A549 (cell line): ENCODE data around the gene EDEM1. TPM values are rescaled to one million over a fixed set of nuclear protein-coding genes. Genes with fewer than 3 reads are reported as not detected.
A peak's percentile ranks its signal among the peaks of the same experiment; 100 is the strongest.
"Not testable (repeated sequence)": the region's sequence is repeated elsewhere in the genome, so short reads cannot be mapped to it uniquely, and the experiment has no call there.

Experiments used
- ATAC-seq, 2 experiments: fragments of 200-7000 bp in 1 of 2; fragments of >200 bp in 1 of 2; cut with Nextera tagmentation in 1 of 2; cut with Tn5 transposase in 1 of 2; 3 replicates each; pipeline versions ENCODE4 v1.8.0 to v1.9.1; 2018 to 2020; ENCODE audit warnings: mild to moderate bottlenecking in 1 of 2, moderate library complexity in 1 of 2
- CTCF ChIA-PET: fragments of 300-600 bp; sonication (Branson Sonifier 250); formaldehyde crosslinking; extraction: SDS; loops from one replicate; lab custom pipeline; 2021; ENCODE audit warnings: antibody characterized with exemption, inconsistent platforms; lab: Yijun Ruan, JAX
- POLR2A ChIA-PET: fragments of 350-600 bp; formaldehyde crosslinking; extraction: SDS; loops from one replicate; lab custom pipeline; 2021; ENCODE audit warnings: antibody characterized with exemption, inconsistent platforms; lab: Yijun Ruan, JAX
- DNase-seq, 2 experiments: peaks; one replicate each; pipeline versions ENCODE4 v3.0.0 to v3.0.0-alpha.2; 2011 to 2016; ENCODE audit warnings: low read depth in 1 of 2, low spot score in 1 of 2
- FAIRE-seq: peaks from 2 replicates; lab custom pipeline; 2011; peaks lifted over from hg19 to GRCh38; lab: Jason Lieb, UNC
- H3K27ac ChIP-seq, 2 experiments: fragments of >200 bp; sonication (Bioruptor Twin); formaldehyde crosslinking; 3 replicates each; pipeline ENCODE4 v1.5.1; 2016 to 2017
- H3K4me1 ChIP-seq: fragments of >200 bp; sonication (Bioruptor Twin); formaldehyde crosslinking; 3 replicates; pipeline ENCODE4 v1.6.1; 2016
- H3K4me2 ChIP-seq: fragments of >200 bp; sonication (Bioruptor Twin); formaldehyde crosslinking; 3 replicates; pipeline ENCODE4 v1.6.1; 2016
- H3K4me3 ChIP-seq: fragments of >200 bp; sonication (Bioruptor Twin); formaldehyde crosslinking; 3 replicates; pipeline ENCODE4 v1.5.1; 2016
- H3K9me3 ChIP-seq: fragments of >200 bp; sonication (Bioruptor Twin); formaldehyde crosslinking; 3 replicates; pipeline ENCODE4 v1.6.1; 2016
- CBX2 ChIP-seq: fragments of 200-600 bp; sonication (generic); IDR thresholded peaks from 2 replicates; pipeline ENCODE4 v1.6.1; 2016; ENCODE audit warnings: low read depth, mild to moderate bottlenecking, borderline replicate concordance
- CHD4 ChIP-seq: fragments of 200-600 bp; sonication (generic); IDR thresholded peaks from 2 replicates; pipeline ENCODE4 v1.6.1; 2016; ENCODE audit warnings: antibody characterized with exemption, mild to moderate bottlenecking, borderline replicate concordance
- EHF ChIP-seq: fragments of 250-450 bp; sonication (Bioruptor Pico); IDR thresholded peaks from 2 replicates; pipeline ENCODE4 v1.5.0; 2020; ENCODE audit warnings: mild to moderate bottlenecking
- EHMT2 ChIP-seq: fragments of 200-600 bp; sonication (generic); IDR thresholded peaks from 2 replicates; pipeline ENCODE4 v1.6.1; 2016; ENCODE audit warnings: antibody characterized with exemption, low read depth, mild to moderate bottlenecking, moderate library complexity
- EP300 ChIP-seq, 2 experiments: fragments of >200 bp; sonication (Bioruptor Twin); formaldehyde crosslinking; IDR thresholded peaks; 2 replicates in 1 of 2; 3 replicates in 1 of 2; pipeline ENCODE4 v1.6.1; 2016 to 2017
- FOSL2 ChIP-seq, 2 experiments: fragments of 450-650 bp in 1 of 2; fragments of >200 bp in 1 of 2; sonication (Bioruptor Twin) in 1 of 2; formaldehyde crosslinking; IDR thresholded peaks; 2 replicates each; pipeline versions ENCODE4 v1.5.0 to v1.6.1; 2016 to 2020; ENCODE audit warnings: mild to moderate bottlenecking in 1 of 2, moderate library complexity in 1 of 2
- GATA3 ChIP-seq: IDR thresholded peaks from 2 replicates; pipeline ENCODE4 v1.6.1; 2012; ENCODE audit warnings: borderline replicate concordance
- HEYL ChIP-seq: fragments of 250-450 bp; sonication (Bioruptor Pico); IDR thresholded peaks from 2 replicates; pipeline ENCODE4 v1.8.0; 2021; ENCODE audit warnings: mild to moderate bottlenecking, moderate library complexity
- JUNB ChIP-seq: fragments of >200 bp; sonication (Bioruptor Twin); formaldehyde crosslinking; IDR thresholded peaks from 2 replicates; pipeline ENCODE4 v1.6.1; 2016
- MAFK ChIP-seq: fragments of 450-650 bp; IDR thresholded peaks from 2 replicates; pipeline ENCODE4 v1.6.1; 2014; ENCODE audit not compliant: partially characterized antibody
- MAZ ChIP-seq: fragments of 150-350 bp; IDR thresholded peaks from 2 replicates; pipeline ENCODE4 v1.6.1; 2014; ENCODE audit warnings: antibody characterized with exemption, low read depth, low read length, borderline replicate concordance
- RARB ChIP-seq: fragments of 250-450 bp; sonication (Bioruptor Pico); IDR thresholded peaks from 2 replicates; pipeline ENCODE4 v1.8.0; 2021; ENCODE audit warnings: mild to moderate bottlenecking, moderate library complexity
- RNF2 ChIP-seq: fragments of 200-600 bp; sonication (generic); IDR thresholded peaks from 2 replicates; pipeline ENCODE4 v1.6.1; 2016; ENCODE audit warnings: low read depth, mild to moderate bottlenecking, antibody characterized with exemption, moderate library complexity, borderline replicate concordance
- TFCP2L1 ChIP-seq: fragments of 250-450 bp; sonication (Bioruptor Pico); IDR thresholded peaks from 2 replicates; pipeline ENCODE4 v1.5.0; 2021; ENCODE audit warnings: mild to moderate bottlenecking
- ZFP36 ChIP-seq: fragments of 450-650 bp; IDR thresholded peaks from 2 replicates; pipeline ENCODE4 v1.6.1; 2014; ENCODE audit warnings: borderline replicate concordance; ENCODE audit not compliant: partially characterized antibody
- ZSCAN20 ChIP-seq: fragments of 250-450 bp; sonication (Bioruptor Pico); IDR thresholded peaks from 2 replicates; pipeline ENCODE4 v1.8.0; 2022; ENCODE audit warnings: mild to moderate bottlenecking, moderate library complexity
- WGBS: methylation state at CpG from one replicate; pipeline ENCODE4 v1.1.6; 2017; ENCODE audit errors: missing lambda C conversion rate; 5-methylcytosine and 5-hydroxymethylcytosine counted together
- polyA plus RNA-seq, 4 experiments: library from polyadenylated mRNA; depleted of rRNA in 3 of 4; stranded (reverse); fragments of >200 nt; fragmentation: RNase III in 1 of 4; extraction: RNeasy Plus Mini Kit Qiagen cat#74134 plus additional on column Dnase treatment in 1 of 4; gene quantifications; 2 replicates in 3 of 4; 3 replicates in 1 of 4; pipeline ENCODE4 v1.2.3, GENCODE V29; 2011 to 2017
- TF ChIP-seq, protein P1 (sequence below): IDR thresholded peaks from 2 replicates; pipeline ENCODE4 v1.6.1; 2012
- TF ChIP-seq, protein P2 (sequence below): IDR thresholded peaks from 2 replicates; pipeline ENCODE4 v1.6.1; 2012; ENCODE audit warnings: low read depth, borderline replicate concordance
- TF ChIP-seq, protein P3 (sequence below): fragments of 250-450 bp; sonication (Bioruptor Pico); IDR thresholded peaks from 2 replicates; pipeline ENCODE4 v1.5.0; 2020; ENCODE audit warnings: low read depth, mild to moderate bottlenecking, moderate library complexity
- TF ChIP-seq, protein P4 (sequence below): fragments of >200 bp; sonication (Bioruptor Twin); formaldehyde crosslinking; IDR thresholded peaks from 2 replicates; pipeline ENCODE4 v1.6.1; 2016

The EDEM1 gene
- polyA plus RNA-seq, 2 of the 4 experiments (the other 2 are of a cell fraction), result 16.3 to 40.9 TPM

DNA sequence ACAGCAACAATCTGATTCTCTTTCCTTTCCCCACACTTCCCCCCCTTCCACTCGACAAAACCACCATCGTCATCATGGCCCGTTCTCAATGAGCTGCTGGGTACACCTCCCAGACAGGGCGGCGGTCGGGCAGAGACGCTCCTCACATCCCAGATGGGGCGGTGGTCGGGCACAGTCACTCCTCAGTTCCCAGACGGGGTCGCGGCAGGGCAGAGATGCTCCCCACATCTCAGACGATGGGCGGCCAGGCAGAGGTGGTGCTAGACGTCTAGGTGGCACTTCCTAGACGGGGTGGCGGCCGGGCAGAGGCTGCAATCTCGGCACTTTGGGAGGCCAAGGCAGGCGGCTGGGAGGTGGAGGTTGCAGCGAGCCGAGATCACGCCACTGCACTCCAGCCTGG, 55.3 kb downstream of the EDEM1 start:
- H3K4me2 ChIP-seq, POLR2A ChIA-PET, FAIRE-seq, H3K4me1 ChIP-seq, H3K4me3 ChIP-seq, ATAC-seq, H3K27ac ChIP-seq, DNase-seq, CTCF ChIA-PET, H3K9me3 ChIP-seq: not testable (repeated sequence)
- WGBS, result 58% methylated on average over 18 of the region's 23 CpGs

DNA sequence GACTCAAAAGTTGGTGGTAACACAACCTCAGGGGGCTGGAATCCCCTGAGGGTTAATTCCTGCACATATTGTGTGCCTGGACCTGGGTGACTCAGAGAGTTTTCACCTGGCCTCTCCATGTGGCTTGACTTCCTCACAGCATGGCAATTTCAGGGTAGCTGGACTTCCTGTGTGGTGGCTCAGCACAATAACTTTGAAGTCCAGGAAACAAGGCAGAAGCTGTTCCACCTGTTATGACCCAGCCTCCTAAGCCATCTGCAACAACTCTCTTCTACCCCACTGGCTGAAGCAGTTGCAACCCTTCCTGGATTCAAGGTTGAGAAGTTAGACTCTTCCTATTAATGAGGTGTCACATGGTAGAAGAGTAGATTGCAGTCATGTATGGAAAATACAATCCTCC, 58.4 kb downstream of the EDEM1 start:
- no peak for TF ChIP-seq FOSL2 (IDR thresholded peaks at IDR 0.05)
- no peak for TF ChIP-seq FOSL2 (CRISPR knock-in tag; IDR thresholded peaks at IDR 0.05)
- ChIA-PET CTCF (interaction anchor here (1.9 kb wide), 1 partner anchor 14 kb away, joined by 8 read pairs; no protein-coding TSS in a partner anchor), POLR2A (no interaction called here)
- H3K4me3 ChIP-seq, result no peak overlapping the region
- H3K4me1 ChIP-seq, result no peaks in the 10 kb centered on the region
- ATAC-seq, result no peak
- DNase-seq, result no peak
- no peak overlapping the region for H3K27ac ChIP-seq
- FAIRE-seq, result no peak
- H3K9me3 ChIP-seq, result peaks cover 4% of the 10 kb centered on the region; the same call in 1 of the 3 replicates
- no peak overlapping the region for H3K4me2 ChIP-seq

DNA sequence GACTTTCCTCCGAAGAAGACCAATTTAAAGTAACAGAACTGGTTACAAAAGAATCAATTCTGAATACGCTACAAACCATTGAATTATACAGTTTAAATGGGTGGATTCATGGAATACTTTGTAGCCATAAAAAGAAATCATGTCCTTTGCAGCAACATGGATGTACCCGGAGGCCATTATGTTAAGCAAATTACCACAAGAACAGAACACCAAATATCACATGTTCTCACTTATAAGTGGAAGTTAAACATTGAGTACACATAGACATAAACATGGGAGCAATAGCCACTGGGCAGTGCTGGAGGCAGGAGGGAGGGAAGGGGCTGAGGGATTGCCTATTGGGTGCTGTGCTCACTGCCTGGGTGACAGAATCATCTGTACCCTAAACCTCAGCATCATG, 61.3 kb downstream of the EDEM1 start:
- ATAC-seq, result no peak
- Histone ChIP-seq H3K4me3 (no peak overlapping the region), H3K4me2 (no peak overlapping the region), H3K27ac (no peak overlapping the region), H3K9me3 (peaks cover 2% of the 10 kb centered on the region; the same call in 1 of the 3 replicates), H3K4me1 (peaks cover 4% of the 10 kb centered on the region; the same call in 1 of the 3 replicates)
- DNase-seq, result no peak
- FAIRE-seq, result no peak
- TF ChIP-seq CHD4 (no peak), ZSCAN20 (CRISPR knock-in tag) (no peak), RARB (CRISPR knock-in tag) (no peak), EP300 (IDR thresholded peaks at IDR 0.05) (no peak), GATA3 (no peak)
- 84% methylated on average over 3 of the region's 3 CpGs for WGBS
- POLR2A ChIA-PET, result no interaction called here
- CTCF ChIA-PET, result no interaction called here

DNA sequence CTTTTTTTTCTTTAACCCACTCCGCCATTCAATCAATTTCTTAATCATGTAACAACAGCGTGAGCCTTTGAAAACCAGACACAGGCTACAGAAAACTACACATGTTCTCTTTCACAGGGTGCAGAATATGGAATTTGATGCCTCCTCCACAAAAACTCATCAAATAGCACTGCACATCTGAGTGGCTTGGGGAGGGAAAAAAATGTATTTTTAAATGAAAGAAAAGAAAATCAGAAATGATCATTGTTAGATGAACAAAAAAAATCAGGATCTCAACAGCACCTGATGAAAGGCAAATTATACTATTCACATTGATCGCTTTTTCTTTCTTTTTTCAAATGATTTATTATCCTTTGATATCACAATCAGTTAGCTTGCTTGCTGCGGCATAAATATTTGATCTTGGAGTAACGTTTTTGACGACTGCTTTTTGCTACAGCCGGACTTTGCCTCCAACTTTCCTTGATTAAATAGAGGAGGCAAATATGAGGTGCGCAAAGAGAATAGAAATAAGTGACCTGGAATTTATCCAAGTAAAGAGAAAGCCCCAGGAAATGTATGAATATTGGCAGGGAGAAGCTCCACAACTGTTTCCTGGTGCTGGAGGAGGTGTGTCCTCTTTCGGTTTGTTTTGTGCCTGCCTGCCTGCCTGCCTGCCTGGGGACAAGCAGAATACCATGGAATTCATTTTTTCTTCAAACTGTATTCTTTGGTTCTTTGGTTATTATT, 63.1 kb downstream of the EDEM1 start:
- TF ChIP-seq ZFP36 (peak; percentile 53), EP300 (IDR thresholded peaks at IDR 0.05) (no peak)
- H3K4me3 ChIP-seq, result peak overlapping the region; percentile 29
- H3K9me3 ChIP-seq, result no peaks in the 10 kb centered on the region
- H3K27ac ChIP-seq, result no peak overlapping the region
- POLR2A ChIA-PET, result no interaction called here
- CTCF ChIA-PET, result interaction anchor here (0.7 kb wide), 1 partner anchor 16 kb away, joined by 3 read pairs; no protein-coding TSS in a partner anchor
- FAIRE-seq, result no peak
- peaks cover 4% of the 10 kb centered on the region; the same call in 1 of the 3 replicates for H3K4me1 ChIP-seq
- DNase-seq, result peak in 1 of 2 experiments; percentile 33
- ATAC-seq, result peak; percentile 71 to 77; a peak in 5 of 6 replicates
- H3K4me2 ChIP-seq, result peak overlapping the region; percentile 70
- WGBS, result 14% methylated on average over 9 of the region's 9 CpGs

DNA sequence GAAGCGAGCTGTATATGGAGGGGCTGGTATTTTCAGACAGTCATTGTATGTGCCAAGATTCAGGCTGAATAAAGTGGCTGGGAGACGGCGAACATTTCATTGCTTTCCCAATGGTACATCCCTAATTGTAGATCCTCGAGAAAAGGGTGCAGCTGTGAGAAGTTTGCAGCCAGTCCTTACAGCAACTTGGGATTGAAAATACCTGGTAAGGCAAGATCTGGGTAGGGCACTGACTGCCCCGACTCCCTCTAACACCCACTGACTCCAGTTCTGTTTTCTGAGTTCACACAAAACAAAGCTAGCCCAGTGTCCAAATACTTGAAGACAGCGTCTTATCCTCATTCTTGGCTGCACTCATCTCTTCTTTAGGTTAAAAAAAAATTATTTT, 63.7 kb downstream of the EDEM1 start:
- Histone ChIP-seq H3K4me3 (no peak overlapping the region; the same call in 2 of the 3 replicates), H3K4me2 (peak overlapping the region; percentile 70), H3K9me3 (no peaks in the 10 kb centered on the region), H3K4me1 (peaks cover 4% of the 10 kb centered on the region; the same call in 1 of the 3 replicates), H3K27ac (no peak overlapping the region)
- CTCF ChIA-PET, result interaction anchor here (0.7 kb wide), 1 partner anchor 15 kb away, joined by 3 read pairs; no protein-coding TSS in a partner anchor
- POLR2A ChIA-PET, result no interaction called here
- DNase-seq, result no peak
- TF ChIP-seq RNF2 (no peak), JUNB (no peak), HEYL (CRISPR knock-in tag) (no peak), EHMT2 (no peak), MAFK (no peak), EHF (CRISPR knock-in tag) (no peak), CBX2 (no peak), TFCP2L1 (CRISPR knock-in tag) (no peak), MAZ (no peak)
- TF ChIP-seq, protein P1, sequence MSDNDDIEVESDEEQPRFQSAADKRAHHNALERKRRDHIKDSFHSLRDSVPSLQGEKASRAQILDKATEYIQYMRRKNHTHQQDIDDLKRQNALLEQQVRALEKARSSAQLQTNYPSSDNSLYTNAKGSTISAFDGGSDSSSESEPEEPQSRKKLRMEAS, result no peak
- TF ChIP-seq, protein P2, sequence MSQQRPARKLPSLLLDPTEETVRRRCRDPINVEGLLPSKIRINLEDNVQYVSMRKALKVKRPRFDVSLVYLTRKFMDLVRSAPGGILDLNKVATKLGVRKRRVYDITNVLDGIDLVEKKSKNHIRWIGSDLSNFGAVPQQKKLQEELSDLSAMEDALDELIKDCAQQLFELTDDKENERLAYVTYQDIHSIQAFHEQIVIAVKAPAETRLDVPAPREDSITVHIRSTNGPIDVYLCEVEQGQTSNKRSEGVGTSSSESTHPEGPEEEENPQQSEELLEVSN, result no peak
- TF ChIP-seq, protein P3, sequence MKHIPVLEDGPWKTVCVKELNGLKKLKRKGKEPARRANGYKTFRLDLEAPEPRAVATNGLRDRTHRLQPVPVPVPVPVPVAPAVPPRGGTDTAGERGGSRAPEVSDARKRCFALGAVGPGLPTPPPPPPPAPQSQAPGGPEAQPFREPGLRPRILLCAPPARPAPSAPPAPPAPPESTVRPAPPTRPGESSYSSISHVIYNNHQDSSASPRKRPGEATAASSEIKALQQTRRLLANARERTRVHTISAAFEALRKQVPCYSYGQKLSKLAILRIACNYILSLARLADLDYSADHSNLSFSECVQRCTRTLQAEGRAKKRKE (CRISPR knock-in tag), result no peak
- TF ChIP-seq, protein P4, sequence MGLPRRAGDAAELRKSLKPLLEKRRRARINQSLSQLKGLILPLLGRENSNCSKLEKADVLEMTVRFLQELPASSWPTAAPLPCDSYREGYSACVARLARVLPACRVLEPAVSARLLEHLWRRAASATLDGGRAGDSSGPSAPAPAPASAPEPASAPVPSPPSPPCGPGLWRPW, result no peak
- FAIRE-seq, result no peak
- 62% methylated on average over 6 of the region's 6 CpGs for WGBS
- ATAC-seq, result peak in 1 of 2 experiments; percentile 19; a peak in 4 of 6 replicates
